ENCODE data around the gene SYNRG.

The SYNRG gene

DNA sequence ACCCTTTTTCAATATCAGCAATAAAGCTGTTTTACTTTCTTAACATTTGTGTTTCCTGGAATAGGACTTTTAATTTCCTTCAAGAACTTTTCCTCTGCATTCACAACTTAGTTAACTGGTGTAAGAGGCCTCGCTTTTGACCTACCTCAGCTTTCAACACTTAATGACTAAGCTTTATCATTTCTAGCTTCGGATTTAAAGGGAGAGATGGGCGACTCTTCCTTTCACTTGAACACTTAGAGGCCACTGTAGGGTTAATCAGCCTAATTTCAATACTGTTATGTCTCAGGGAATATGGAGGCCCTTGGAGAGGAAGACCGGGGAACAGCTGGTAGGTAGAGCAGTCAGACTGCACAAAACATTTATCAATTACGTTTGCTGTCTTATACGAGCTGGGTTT lies 4.7 kb downstream of the SYNRG start:
- no peak for DNase-seq (ENCODE audit: low read depth, low spot score)

GRCh38 chr17:37598145-37598544 lies 11.1 kb downstream of the SYNRG start:
- no peak for DNase-seq (ENCODE audit: low read depth, low spot score)

- no peak for DNase-seq (ENCODE audit: low read depth, low spot score)
These were observed 16.9 kb downstream of the SYNRG start for GRCh38 chr17:37592291-37592690.

GRCh38 chr17:37585066-37585465 lies 24.2 kb downstream of the SYNRG start:
- DNase-seq (ENCODE audit: low read depth, low spot score): no peak

DNA sequence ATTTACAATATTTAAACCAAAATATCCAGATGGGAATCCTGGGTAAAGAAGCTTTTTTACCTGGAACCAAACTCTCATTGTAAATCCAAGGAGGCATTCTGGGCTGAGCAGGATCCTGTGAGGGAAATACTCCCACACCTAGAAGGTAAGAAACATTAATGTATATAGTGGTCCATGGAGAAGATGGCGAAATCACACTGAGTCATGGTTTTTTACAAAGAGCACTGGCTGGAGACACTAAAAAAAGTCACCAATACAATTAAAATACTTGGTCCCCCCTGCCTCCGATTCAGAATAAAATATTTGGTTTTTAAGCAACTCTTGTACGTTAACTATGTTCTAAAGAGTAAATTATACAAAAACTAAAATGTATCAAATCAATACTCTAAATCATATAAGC lies 32.9 kb downstream of the SYNRG start:
- DNase-seq (ENCODE audit: low read depth, low spot score): no peak

DNA sequence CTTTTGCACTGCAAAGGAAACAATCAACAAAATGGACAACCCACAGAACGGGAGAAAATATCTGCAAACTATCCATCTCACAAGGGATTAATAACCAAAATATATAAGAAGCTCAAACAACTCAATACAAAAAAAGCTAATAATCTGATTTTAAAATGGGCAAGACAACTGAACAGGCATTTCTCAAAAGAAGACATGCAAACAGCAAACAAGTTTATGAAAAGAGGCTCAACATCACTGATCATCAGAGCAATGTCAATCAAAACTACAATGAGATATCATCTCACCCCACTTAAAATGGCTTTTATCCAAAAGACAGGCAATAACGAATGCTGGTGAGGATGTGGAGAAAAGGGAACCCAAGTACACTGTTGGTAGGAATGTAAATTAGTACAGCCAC lies 34.8 kb downstream of the SYNRG start:
- DNase-seq (ENCODE audit: low read depth, low spot score): no peak

- DNase-seq (ENCODE audit: low read depth, low spot score): no peak
These were observed 37.5 kb downstream of the SYNRG start for GRCh38 chr17:37571674-37572073.

- no peak for DNase-seq (ENCODE audit: low read depth, low spot score)
These were observed 38.6 kb downstream of the SYNRG start for GRCh38 chr17:37570527-37571093.

GRCh38 chr17:37568350-37569053 lies 40.7 kb downstream of the SYNRG start:
- DNase-seq (ENCODE audit: low read depth, low spot score): no peak

DNA sequence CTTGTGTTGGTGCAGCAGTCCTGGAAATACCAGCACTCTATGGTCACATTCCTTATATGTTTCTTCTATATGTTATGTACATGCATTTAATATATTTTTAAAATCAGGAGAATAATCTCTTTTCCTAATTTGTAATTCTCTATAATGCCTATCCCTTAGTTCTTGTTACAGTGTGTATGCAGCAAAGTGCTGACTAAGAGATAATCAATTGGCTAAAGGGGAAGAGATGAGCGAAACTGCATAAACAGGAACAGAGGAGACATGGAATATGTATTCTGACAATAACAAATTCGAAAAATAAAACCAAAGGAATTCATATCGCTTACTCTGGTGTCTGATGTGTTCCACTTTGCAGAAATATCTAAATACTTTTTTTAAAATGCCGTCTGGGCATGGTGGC lies 41.7 kb downstream of the SYNRG start:
- no peak for DNase-seq (ENCODE audit: low read depth, low spot score)

- no peak for DNase-seq (ENCODE audit: low read depth, low spot score)
These were observed 42.1 kb downstream of the SYNRG start for GRCh38 chr17:37567137-37567536.

DNA sequence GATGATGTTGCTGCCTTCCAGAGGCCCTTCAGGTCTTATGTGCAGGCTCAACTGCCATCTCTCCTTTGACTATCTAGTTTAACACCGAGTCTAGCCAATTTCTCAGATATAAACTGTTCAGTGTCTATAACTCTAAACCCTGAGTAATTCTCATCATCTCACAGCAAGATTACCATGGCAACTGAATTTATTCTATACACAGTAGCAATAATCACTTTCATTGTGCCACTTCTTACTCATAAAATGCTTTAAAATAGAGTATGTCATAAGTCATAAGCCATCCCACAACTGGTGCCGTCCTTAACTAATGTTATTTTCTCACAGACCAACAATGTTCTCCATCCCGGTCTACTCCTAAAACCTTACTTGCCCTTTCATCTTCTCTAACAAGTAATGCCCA lies 45.0 kb downstream of the SYNRG start:
- no peak for DNase-seq (ENCODE audit: low read depth, low spot score)

- no peak for DNase-seq (ENCODE audit: low read depth, low spot score)
These were observed 47.0 kb downstream of the SYNRG start for GRCh38 chr17:37562016-37562745.

DNA sequence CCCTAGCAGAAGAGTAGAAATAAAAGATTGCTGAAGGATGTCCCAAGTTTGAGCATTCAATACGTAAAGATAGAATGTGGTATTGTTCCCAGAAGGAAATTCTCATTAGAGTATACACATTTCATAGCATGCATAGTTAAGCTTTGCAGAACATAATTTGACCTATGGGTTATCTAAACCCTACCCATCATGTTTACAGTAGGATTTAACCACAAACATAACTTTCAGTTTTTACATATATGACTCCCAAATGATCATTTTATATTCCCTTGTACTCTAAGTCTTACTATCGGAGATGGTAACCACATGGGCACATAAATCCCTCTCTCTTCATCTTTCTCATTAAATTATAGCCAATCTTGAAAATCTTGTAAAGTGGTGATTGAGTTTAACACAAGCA lies 50.9 kb downstream of the SYNRG start:
- no peak for DNase-seq (ENCODE audit: low read depth, low spot score)

GRCh38 chr17:37557482-37557881 lies 51.7 kb downstream of the SYNRG start:
- no peak for DNase-seq (ENCODE audit: low read depth, low spot score)

- no peak for DNase-seq (ENCODE audit: low read depth, low spot score)
These were observed 53.8 kb downstream of the SYNRG start for GRCh38 chr17:37555386-37555785.

- no peak for DNase-seq (ENCODE audit: low read depth, low spot score)
These were observed 55.7 kb downstream of the SYNRG start for GRCh38 chr17:37553401-37553966.

GRCh38 chr17:37551788-37552187 lies 57.4 kb downstream of the SYNRG start:
- no peak for DNase-seq (ENCODE audit: low read depth, low spot score)

DNA sequence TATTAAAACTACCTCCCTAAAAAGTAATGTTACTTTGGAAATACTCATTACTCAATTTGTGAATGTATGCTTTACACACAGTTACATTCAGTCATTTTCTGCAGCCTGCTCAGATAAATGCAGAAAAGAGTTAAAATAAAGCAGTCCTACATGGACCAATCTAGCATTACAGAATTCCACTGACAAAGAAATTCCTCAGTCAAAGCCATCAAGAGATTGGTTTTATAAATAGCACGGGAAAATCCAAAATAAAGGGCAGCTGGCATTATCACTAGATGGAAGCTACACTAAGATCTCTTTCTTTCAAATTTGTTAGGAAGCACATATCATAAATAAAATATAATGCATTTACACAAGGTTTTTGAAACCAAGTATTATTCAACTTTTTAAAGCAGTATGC lies 61.2 kb downstream of the SYNRG start:
- DNase-seq (ENCODE audit: low read depth, low spot score): no peak

- no peak for DNase-seq (ENCODE audit: low read depth, low spot score)
These were observed 62.9 kb downstream of the SYNRG start for GRCh38 chr17:37546302-37546701.

DNA sequence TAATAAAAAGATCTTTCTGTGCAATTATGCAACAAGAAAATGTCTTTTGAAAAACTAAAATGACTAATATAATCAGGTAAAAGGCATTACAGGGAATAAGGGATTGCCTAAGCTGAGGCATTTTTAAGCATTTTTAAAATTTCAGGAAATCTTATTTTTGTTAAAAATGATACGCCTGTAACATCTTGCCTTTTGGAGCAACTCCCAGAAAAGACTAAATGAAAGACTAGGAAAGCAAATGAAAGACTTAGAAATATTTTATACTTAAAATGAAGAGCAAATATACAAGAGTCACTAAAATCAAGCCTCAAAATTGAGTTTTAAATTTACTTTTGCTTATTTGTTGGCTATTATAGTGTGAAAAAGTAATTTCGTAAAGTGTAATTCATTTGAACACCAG lies 63.7 kb downstream of the SYNRG start:
- no peak for DNase-seq (ENCODE audit: low read depth, low spot score)

DNA sequence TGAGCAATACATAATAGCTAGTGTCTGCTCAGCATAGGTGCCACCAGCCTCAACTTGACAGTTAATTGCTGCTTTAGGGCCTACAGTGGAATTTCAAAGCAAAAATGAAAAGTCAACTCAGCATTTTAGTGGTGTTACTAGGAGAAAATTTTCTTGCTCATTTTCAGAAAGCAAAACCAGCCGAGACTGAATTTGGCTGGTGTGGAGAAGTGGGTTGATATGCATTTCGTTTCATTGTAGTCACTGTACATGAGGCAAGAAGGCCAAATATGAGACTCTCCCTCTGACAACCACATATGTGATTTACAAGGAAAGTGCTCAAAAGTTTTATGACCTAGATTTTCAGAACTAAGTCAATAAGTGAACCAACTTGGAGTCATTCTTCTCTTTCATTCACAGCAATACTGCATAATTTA lies 65.6 kb downstream of the SYNRG start:
- DNase-seq (ENCODE audit: low read depth, low spot score): no peak
